Femur (tissue), 1 donor: ENCODE data around the gene CDR2.
"Not testable (repeated sequence)": the region's sequence is repeated elsewhere in the genome, so short reads cannot be mapped to it uniquely, and the experiment has no call there.

Experiments
- DNase-seq: peaks from one replicate; pipeline ENCODE4 v3.0.0-alpha.2; 2017

CDR2 gene

DNA sequence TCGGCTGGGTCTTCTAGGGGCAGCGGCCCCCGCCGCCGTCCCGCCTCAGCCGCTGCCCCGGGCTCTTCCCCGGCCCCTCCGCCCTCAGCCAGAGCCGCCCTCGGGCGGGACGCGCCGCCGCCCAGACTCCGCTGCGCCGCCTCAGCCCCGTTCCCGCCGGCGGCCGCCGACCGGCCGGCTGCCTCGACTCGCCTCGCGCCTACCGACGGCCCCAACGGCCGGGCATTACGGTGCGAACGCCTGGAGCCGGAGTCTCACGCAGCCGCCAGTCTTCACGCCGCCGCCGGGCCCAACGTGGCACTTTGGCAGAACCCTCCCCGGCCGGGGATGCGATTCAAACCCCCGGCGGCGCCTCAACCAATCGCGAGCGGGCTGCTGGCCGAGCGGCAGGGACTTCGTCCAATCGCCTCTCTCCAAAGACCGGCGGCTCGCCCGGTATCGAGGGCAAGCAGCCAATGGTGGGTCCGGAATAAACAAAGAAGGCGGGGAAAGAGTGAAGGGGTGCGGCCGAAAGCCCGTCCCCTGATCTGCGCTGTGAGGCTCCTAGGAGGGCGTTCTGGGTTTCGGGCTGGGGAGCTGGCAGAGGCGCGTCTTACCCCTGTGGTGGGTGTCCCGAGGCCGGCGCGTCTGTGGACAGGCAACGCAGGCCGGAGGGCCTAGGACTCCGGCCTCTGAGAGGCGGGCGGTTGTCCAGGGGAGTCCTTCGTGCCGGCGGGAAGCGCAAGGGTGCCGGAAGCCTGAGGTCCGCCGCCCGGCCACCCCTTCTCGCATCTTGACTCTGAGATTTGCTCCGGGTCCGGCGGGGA lies at the start of gene CDR2:
CDR2 (minus strand) TSS at position 309 of the 806 bp plus-strand sequence. CDS start 310 bp downstream, outside the sequence.
- DNase-seq, result peak; percentile 99

DNA sequence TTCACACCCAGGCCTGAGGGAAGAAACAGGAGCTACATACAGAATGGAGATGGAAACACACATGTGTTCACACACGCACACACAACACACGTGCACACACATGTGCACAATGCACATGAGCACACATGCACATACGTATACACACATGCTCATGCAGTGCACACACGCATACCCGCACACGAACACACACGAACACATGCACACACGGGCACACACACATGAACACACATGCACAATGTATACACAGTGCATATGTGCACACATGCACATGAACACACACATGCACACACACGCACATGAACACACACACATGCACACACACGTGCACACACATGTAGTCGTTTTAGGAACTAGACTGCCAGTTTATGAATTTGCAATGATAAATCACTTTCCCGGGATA lies 49.3 kb upstream of the CDR2 start:
- no peak for DNase-seq

DNA sequence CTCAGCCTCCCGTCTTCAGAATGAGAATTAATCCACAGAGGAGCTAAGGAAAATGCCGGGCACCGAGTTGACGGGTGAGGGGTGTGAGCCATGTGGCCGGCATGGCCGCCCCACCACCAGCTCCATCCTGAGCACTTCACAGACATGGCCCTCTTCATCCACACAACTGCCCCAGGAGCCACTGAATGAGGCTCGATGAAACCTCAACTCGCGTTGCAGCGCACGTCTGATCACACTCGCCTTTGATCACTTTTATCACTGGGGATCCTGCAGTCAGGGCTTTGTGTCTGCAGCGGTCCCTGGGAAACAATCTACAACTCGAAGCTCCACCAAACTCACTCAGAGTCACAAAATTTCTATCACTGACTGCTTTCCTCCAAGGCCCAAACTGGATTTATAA lies 46.7 kb upstream of the CDR2 start:
- no peak for DNase-seq

DNA sequence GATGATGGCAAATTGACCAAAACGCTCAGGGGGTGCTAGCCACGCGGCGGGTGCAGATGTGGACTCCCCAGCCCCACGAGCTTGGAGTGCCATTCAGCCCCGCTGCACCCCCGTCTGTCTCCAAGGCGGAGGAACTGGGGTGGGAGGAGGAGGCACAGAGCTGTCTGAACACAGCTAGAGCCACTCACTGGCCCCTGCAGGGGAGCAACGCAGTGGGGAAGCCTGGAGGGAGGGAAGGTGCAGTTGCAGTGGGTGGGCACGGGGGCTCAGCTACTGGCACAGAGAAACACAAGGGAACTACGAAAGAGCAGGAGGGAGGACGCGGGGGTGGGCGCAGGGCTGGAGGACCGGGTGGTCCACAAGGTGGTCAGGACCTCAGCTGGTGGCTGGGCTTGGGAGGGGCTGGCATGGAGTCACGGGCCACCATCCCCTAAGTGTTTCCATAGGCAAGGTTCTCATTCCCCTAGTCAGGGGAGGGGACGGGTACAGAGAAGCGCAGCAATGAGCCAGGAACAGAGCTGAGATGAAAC lies 46.3 kb upstream of the CDR2 start:
- DNase-seq, result no peak

DNA sequence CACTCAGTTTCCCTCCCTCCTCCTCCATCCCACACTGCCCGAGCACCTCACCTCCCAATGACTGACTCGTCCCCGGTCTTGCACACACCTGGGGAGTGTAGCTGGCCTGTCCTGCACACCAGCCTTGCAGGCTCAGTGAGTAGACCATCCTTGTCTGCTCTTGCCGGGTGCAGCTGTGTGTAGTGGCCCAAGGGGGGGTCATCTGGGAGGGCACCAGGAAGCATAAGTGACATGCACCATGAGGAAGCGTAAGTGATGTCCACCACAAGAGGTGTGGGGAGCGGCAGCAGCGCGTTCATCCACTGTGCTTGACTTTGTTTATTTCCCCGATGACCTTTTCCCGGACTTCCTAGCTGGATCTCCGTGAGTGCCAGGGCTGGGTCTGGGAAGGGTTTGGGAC lies 45.5 kb upstream of the CDR2 start:
- DNase-seq, result no peak

DNA sequence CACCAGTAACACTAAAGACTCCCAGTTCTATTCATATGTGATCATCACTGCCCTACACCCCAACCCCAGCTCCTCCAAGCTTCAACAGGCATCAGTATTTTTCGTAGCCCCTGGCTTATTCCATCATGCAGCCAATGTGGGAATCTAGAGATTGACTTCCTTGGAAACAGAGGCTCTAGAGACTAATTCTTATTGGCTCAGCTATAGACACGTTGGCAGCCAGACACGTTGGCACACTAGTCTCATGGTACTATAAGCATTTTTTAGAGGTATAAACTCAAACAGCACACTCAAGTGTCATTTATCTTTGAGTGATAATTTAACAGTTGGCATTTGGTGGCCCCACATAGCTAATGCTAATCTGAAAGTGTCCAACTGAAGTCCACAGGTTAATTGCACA lies 44.4 kb upstream of the CDR2 start:
- DNase-seq, result no peak

DNA sequence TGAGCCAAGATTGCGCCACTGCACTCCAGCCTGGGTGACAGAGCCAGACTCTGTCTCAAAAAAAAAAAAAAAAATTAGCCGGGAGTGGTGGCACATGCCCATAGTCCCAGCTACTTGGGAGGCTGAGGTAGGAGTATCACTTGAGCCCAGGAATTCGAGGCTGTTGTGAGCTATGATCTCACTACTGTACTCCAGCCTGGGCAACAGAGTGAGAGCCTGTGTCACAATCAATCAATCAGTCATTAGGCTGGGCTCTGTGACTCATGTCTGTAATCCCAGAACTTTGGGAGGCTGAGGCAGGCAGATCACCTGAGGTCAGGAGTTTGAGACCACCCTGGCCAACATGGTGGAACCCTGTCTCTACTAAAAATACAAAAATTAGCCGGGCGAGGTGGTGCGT lies 43.4 kb upstream of the CDR2 start:
- not testable (repeated sequence) for DNase-seq

DNA sequence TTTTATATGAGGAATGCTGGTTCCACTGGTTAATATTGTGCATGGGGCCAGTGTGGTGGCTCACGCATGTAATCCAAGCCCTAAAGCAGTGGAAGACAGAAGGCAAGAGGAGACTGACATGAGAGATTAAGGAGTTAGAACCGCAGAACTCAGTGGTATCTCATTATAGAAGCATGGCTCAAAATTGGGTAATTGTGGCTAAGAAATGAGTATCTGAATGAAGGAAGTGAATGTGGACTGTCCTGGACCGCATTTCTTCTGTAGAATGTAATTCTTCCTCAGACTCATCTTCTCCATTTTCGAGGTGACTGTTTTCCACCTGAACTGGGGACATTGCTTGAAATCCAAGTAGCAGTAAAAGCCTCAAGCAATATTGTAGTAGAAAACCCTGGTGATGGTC lies 42.6 kb upstream of the CDR2 start:
- DNase-seq, result no peak

DNA sequence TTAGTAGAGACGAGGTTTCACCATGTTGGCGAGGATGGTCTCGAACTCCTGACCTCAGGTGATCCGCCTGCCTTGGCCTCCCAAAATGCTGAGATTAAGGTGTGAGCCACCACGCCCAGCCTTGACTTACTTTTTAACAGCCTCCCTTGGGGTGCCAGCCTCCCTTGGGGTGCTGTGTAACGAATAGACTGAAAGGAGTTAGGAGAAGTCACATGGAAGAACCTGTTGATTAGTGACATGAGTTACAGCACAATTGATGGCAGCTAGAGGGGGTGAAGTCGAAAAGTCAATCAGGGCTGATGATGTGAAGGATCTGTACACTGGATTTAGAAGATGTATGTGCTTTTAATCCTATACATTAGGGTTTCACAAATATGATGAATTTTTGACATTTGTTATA lies 39.4 kb upstream of the CDR2 start:
- DNase-seq, result no peak

DNA sequence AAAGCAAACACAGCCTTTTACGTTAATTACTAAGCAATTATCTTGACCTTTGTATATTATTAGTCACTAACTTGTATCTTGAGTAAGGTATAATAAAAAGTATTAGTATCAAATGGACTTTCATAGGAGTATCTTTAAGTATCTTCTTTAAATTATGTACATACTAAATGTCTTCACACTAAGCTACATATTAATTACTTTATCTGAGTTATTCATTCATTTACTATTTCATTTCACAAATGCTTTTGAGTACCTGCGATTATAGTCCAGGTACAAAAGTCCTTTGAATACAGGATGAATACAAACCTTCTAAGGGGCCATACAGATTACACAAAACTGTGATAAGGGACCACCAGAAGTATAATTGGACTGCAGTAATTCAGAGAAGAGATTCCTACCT lies 33.1 kb upstream of the CDR2 start:
- DNase-seq, result no peak

DNA sequence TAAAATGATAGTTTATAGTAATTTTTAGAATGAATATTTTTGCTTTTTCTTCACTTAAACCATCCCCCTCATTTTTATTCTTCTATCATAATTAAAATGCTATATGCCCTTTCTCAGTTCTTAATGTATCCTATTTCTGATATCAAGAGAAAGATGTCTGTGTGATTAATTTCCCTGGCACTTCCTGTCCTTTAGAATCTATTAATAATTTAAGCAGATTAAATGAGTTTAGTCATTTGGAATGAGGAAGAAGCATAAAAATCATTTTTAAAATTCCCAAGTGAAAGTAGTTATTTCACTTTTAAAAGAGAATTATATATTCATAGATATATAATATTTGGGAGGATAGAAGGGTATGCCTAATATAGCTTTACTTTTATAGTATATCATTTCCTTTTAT lies 27.8 kb upstream of the CDR2 start:
- DNase-seq, result no peak

DNA sequence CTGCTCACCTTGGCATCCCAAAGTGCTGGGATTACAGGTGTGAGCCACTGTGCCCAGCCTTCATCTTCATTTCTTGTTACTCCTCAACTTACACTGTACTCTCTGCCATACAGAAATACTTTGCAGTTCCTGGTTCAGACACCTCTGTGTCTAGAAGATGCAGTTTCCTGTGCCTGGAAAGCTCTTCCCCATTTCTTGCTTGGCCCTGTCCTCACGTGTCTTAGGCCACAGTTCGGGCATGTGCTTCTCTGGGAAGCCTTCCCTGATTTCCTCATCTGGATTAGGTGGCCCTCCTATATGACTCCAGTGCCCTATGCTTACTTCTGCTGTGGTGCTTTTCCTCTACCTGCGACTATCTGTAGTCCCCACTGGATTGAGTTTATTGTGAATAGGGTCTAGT lies 26.5 kb upstream of the CDR2 start:
- no peak for DNase-seq

DNA sequence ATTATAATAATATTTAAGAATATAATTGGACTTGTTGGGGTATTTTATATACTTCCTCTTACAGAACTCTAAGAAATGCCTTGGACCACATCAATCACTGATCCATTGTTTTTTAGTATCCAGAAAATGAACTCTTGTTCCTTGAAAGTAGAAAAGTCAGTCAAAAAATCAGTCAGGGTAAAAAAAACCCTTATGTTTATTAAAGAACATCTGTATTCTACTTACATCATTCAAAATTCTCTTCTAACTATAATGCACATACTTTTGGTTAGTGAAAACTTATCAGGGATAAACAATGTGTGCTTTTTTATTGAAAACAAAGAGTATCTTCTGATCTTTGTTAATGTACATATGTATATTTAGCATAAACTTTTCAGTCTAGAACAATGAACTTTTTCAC lies 23.5 kb upstream of the CDR2 start:
- no peak for DNase-seq

DNA sequence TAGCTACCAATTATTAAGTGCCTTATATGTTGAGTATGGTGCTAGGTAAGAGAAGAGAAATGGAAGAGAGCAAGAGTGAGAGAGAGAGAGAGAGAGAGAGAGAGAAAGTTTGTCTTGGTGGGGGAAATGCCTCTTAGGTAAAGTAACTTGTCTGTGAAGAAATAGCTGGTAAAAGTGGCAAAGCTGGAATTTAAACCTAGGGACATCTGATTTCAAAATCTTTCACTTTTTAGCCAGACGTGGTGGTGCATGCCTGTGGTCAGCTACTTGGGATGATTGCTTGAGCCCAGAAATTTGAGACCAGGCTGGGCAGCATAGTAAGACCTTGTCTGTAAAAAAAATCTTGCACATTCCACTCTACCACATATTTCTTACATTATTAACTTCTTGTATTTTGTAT lies 23.0 kb upstream of the CDR2 start:
- no peak for DNase-seq

DNA sequence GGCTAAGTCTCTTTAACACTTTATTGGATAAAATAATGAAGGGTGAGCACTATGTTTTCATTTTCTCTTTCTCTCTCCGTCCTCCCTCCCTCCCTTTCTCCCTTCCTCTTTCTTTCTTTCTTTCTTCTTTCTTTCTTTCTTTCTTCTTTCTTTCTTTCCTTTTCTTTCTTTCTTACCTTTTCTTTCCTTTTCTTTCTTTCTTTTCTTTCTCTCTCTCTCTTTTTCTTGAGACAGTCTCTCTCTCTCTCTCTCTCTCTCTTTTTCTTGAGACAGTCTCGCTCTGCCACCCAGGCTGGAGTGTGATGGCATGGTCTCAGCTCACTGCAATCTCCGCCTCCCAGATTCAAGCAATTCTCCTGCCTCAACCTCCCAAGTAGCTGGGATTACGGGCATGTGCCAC lies 21.5 kb upstream of the CDR2 start:
- no peak for DNase-seq

DNA sequence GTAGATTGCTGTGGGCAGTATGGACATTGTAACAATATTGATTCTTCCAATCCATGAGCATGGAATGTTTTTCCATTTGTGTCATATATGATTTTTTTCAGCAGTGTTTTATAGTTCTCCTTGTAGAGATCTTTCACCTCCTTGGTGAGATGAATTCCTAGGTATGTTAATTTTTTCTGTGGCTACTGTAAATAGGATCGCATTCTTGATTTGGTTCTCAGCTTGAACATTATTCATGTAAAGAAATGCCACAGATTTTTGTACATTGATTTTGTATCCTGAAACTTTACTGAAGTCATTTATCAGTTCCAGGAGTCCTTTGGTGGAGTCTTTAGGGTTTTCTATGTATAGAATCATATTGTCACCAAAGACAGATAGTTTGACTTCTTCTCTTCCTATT lies 19.7 kb upstream of the CDR2 start:
- no peak for DNase-seq

DNA sequence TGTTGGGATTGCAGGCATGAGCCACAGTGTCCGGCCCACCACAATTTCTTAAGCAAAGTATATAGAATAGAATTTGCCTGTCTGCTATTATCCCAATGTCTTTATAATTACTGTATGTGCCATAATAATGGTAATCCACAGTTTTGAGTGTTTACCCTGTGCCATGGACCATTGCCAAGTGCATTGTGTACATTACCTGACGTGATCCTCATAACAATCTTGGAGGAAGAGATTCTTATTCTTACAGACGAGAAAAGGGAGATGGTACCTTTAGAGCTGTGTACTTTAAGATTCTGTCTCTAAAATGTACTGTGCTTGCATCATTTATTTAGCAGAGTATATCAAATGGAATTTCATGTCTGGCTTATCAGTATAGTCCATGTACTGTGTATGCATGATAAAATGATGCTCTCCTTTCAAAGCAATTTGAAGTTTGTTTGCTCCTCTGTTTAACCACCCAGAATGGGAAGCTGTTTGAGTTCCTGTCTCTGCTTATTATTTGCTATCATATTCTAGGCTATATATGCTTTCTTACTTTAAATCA lies 13.8 kb upstream of the CDR2 start:
- no peak for DNase-seq

DNA sequence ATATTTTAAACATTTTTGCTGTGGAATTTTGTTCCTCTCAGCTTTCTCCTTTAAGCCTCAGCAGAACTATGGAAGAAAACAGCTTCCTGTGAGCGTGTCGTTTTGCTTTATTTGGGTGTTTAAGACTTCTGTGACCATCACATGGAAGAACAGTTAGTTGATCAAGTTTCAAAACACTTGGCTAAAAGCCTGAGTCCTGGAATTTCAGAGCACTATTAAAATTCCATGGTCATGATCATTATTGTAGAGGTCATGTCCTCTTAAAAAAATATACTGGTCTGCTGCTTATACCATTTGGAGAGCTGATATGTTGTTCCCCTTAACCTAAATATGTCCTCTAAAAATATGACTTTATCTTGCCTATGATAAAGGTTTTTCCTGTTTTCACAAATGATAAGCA lies 12.6 kb upstream of the CDR2 start:
- no peak for DNase-seq

DNA sequence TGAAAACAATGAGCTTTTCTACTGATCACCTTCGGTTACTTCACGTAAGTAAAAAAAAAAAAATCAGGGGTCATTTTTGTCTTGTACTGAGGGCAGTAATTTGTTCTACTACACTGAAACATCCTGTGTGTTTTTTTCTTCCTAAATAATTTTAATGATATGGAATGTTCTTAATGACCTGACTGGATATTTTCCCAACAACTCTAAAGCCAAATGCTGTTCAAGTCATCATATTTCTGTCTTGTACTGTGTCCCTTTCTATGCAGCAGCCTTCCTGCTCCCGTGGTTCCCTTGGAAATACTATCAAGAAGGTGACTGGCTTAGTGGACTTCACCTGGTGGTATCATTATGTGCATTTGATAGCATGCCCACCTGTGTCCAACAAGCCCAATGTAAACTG lies 10.8 kb upstream of the CDR2 start:
- DNase-seq, result no peak

DNA sequence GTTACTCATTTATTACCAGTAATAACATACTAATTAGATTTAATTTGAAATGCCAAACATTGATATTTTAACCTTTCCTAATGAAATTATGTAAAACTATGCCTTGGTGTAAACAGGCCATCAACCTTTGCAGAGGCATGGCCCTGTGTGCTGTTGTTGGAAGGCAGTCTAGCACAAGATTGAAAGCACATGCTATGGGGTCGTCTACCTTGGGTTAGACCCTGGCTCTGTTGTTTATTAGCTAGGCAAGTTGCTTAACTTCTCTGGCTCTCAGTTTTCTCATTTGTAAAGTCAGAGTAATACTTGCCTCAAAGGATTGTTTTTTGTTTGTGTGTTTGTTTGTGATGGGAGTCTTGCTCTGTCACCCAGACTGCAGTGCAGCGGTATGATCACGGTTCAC lies 9.4 kb upstream of the CDR2 start:
- no peak for DNase-seq

DNA sequence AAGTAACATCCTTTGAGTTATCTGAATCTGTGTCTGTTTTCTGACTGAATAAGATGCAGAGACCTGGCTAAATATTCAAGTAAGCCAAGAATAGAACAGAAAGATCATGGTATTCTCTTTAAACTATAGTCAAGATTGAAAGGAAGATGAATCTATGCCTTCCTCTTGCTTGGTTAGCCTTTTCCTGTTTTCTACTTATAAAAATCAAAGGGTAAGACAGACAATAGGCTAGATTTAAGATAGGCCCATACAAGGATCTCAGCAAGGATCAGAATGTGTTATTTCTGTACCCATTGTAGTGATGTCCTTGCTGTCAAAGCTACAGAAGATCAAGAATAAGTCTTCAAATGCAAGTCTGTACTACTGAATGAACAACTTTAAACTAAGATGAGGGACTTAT lies 7.0 kb upstream of the CDR2 start:
- DNase-seq, result no peak

DNA sequence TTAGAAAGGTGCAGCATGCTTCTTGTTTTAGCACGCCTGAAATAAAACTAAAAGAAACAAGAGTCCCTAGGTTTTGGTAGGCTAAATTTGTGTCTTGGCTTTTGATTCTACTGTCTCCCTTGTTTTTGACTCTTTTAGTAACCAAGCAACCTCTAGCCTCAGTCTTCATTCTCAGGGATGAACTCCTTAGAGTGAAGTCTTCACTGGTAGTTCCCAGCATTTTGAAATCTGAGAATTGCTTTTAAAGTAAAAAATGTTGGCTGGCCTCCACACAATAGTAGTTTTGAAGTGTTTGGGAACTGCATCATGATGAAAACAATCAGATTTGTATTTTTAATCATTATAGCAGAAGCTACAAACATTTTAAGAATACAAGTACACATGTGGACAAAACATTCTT lies 6.1 kb upstream of the CDR2 start:
- DNase-seq, result no peak

DNA sequence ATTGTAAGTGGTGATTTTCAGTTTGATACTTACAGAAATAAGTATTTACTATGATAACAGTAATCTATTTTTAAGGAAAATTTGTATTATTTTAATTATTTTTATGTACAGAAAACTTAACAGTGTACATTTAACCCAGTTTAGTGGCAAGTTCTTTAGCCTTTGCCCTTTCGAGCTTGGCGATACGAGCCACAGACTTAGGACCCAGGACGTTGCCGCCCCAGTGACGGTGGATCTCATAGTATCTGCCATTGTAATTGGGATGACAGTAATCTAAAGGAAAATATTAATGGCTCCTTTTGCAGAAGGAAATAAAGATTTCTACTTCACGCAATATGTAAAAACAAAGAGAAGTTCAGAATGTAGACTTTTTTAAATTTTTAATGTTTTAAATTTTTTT lies 5.2 kb upstream of the CDR2 start:
- DNase-seq, result no peak

DNA sequence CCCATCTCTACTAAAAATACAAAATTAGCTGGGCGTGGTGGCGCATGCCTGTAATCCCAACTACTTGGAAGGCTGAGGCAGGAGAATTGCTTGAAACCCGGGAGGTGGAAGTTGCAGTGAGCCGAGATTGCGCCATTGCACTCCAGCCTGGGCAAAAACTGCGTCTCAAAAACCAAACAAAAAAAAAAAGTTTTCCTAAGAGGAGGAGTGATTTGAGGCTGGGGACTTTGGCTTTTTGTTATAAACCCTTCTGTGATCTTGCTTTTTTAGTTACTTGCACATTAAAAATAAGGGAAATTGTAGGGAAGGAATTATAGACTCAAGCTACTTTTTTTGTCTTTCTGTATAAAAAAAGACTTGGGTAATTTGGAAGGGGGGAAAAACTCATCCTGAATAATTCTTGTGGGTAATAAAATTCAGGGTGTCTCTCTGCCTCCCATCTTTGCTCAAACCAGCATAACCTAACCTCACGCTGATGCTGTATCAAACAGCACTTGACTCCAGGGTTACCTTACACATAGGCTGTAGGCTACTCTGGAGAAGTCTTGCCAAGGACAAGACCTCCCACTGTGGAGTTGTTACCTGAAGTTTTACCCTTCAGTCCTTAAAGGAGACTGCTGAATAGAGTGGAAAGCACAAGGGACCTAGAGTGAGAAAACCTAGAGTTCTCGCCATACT lies 1.7 kb upstream of the CDR2 start:
- DNase-seq, result no peak
